Superior temporal gyrus (tissue), 1 donor: ENCODE results near the gene CPED1.
"Not testable (repeated sequence)": the region's sequence is repeated elsewhere in the genome, so short reads cannot be mapped to it uniquely, and the experiment has no call there.

Experiments used
- DNase-seq: peaks from one replicate; pipeline ENCODE4 v3.0.0-alpha.2; 2016; ENCODE audit errors: extremely low spot score

CPED1 gene

GRCh38 chr7:121085922-121086321, 97.4 kb downstream of the CPED1 start:
- DNase-seq, result no peak

- DNase-seq, result no peak
These were observed 100.4 kb downstream of the CPED1 start for GRCh38 chr7:121088870-121089269.

GRCh38 chr7:121094829-121095228, 106.3 kb downstream of the CPED1 start:
- DNase-seq, result no peak

DNA sequence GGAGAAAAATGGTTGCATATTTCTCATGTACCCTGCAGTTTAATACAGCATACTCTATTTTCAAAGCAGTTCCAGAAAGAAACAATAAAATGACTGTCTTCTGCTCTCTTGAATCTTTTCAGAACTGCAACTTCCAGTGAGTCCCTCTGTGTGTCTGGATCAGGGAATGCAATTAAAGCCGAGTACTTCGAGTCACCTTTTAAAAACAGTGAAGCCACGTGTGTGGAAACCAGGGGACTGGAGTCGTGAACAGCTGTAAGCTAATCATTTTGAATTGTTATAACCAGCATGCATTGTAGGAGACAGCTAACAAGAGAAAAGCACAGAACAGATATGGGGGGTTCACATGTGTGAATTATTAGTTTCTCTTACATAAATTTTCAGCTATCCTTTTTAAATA, 109.1 kb downstream of the CPED1 start:
- no peak for DNase-seq

DNA sequence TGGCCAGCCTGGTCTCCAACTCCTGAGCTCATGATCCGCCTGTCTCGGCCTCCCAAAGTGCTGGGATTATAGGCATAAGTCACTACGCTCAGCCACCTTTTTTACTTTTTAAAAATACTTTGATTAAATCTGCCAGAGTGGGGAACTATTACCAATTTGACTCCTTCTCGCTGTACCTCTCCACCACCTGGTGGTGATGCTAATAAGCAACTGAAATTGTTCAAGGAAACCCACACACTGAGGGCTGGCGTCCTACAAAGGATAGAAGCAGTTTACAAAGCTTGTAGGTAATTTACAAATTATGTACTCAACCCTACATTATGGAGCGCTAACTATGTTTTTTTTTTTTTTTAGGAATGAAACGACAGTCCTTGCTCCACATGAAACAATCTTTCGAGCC, 111.1 kb downstream of the CPED1 start:
- no peak for DNase-seq

DNA sequence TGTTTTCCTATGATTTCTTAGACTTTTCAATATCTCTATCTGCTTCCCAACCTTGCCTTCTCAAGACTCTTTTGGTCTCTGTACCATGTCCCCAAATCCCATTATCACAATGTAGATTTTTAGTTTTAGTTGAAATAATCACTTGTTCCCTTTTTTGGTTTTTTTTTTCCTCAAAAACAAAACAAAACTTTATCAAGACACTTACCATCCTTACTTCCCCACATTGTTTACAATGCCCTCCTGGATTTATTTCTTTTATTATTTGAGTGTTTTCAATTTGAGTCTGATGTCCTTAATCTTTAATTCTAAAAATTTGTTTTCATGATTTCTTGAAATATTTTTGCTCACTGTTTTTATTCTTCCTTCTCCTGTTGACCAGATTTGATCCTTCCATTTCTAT, 112.6 kb downstream of the CPED1 start:
- no peak for DNase-seq

DNA sequence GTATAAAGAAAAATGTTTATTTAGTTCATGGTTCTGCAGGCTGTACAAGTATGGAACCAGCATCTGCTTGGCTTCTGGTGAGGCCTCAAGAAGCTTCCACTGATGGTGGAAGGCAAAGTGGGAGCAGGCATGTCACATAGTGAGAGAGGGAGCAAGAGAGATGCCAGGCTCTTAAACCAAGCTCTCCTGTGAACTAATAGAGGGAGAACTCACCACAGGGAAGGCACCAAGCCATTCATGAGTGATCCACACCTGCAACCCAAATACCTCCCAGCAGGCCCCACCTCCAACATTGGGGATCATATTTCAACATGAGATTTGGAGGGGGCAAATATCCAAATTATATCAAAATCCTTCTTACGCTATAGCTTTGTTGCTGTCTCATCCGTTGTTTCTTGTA, 113.1 kb downstream of the CPED1 start:
- DNase-seq, result no peak

GRCh38 chr7:121102619-121103018, 114.1 kb downstream of the CPED1 start:
- DNase-seq, result no peak

DNA sequence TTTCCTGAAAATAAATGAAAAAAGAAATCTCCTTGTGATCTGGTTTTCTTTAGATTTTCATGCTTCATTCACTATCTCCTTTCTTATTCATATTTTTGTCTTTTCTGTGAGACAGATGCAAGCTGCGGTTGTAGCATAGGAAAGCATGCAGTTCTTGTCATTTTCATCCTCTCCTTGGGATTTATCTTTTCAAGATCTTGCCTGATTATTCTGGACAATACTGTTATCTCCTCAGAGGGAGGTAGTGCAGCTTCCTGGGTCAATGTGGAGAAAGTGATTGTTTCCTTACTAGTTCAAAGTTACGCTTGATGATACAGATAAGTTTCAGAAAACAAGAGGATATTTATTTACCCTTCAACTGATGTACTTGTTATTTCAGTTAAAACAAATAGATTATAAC, 114.6 kb downstream of the CPED1 start:
- DNase-seq, result no peak

GRCh38 chr7:121103579-121103978, 115.1 kb downstream of the CPED1 start:
- DNase-seq, result no peak

GRCh38 chr7:121105262-121105661, 116.8 kb downstream of the CPED1 start:
- no peak for DNase-seq

DNA sequence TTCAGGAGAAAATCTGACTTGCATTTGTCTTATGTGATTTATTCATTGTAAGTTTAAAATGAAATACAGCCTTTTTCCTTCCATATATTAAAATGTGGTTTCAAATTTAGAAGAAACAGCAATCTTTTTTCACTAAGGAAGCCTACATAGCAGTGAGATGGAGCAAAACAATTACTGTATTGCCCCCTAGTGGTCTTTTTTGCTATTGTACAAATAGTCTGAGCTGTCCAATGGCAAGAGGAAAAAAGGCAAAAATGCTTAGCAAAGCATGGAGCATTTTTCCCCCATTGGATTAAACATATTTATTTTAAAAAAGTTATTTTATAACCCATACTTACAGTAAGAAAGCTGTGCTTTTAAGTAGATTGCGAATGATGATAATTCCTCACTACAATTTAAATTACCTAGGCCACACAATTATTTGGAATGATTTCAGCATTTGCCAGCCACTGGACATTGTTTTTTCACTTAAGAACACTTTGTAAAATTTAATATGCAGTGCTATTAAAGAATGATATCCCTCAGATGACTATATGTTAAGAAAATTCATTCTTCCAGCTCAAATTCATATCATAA, 119.5 kb downstream of the CPED1 start:
- peak; percentile 93 for DNase-seq

GRCh38 chr7:121109145-121109544, 120.6 kb downstream of the CPED1 start:
- DNase-seq, result no peak

DNA sequence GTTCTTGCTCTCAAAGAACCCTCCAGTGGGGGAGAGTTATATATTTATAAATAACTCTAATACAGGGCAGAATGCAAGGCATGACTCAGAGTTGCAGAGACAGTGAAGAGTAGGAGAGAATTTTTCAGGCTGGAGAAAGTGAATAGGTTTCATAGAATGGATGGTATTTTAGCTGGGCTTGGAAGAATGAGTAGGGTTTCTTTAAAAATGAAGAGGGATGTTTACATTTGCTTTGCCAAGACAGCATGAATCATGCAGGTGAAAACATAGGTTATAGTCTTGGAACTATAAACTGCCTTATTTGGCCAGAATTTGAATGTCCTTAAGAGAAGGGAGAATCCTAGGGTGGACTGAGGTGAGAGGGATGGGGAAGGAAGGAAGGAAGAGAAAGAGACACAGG, 124.8 kb downstream of the CPED1 start:
- DNase-seq, result no peak

GRCh38 chr7:121116396-121116795, 127.9 kb downstream of the CPED1 start:
- no peak for DNase-seq

DNA sequence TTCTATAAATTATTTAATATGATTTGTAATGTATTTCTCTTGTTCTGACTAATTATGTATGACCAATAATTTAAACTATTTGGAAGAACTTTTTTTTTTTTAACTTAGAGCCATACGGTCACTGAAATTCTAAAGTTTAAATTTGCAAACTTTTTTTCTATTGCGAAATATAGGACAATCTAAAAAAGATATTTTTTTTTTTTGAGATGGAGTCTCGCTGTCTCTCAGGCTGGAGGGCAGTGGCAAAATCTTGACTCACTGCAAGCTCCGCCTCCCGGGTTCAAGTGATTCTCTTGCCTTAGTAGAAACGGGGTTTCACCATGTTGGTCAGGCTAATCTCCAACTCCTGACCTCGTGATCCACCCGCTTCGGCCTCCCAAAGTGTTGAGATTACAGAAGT, 130.5 kb downstream of the CPED1 start:
- no peak for DNase-seq

DNA sequence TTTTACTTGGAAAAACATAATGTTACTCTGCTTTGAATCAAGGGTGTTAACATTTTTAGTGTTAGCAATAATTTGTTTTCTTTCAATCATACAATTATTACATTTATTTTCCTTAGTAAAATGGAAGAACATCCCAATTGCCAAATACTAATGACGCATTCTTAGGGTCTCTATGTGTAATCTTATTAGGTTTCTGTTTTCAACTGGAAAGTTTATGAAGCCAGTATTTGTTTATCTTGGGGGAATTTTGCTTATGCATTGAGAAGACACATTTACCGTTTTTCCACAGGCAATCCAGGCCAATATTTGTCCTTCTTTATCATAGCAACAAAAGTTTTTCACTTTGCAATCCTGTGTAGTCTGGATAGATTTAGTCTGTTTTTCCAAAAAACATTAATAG, 134.5 kb downstream of the CPED1 start:
- no peak for DNase-seq

DNA sequence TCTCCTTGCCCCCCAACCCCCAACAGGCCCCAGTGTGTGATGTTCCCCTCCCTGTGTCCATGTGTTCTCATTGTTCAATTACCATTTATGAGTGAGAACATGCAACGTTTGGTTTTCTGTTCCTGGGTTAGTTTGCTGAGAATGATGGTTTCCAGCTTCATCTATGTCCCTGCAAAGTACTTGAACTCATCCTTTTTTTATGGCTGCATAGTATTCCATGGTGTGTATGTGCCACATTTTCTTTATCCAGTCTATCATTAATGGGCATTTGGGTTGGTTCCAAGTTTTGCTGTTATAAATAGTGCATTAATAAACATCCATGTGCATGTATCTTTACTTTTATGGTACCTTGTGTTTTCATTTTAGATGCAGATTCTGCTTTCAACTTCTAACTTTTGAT, 136.9 kb downstream of the CPED1 start:
- not testable (repeated sequence) for DNase-seq

DNA sequence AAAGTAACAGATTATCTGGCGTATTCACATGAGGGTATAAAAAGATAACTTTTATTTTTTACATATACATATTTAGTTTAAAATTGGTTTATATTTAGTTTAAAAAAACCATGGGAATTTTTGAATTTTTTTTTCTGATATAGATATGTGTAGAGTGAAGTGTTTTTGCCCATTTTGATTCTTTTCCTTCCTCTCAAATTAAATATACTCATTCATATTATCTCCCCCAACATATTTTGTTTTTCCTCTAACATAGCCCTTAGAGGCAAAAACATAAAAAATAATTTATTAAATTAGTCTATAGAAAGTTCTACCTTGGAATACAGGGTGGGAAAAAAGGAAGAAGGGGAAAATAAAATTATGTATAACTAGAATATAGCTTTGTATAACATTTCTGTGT, 137.7 kb downstream of the CPED1 start:
- no peak for DNase-seq

DNA sequence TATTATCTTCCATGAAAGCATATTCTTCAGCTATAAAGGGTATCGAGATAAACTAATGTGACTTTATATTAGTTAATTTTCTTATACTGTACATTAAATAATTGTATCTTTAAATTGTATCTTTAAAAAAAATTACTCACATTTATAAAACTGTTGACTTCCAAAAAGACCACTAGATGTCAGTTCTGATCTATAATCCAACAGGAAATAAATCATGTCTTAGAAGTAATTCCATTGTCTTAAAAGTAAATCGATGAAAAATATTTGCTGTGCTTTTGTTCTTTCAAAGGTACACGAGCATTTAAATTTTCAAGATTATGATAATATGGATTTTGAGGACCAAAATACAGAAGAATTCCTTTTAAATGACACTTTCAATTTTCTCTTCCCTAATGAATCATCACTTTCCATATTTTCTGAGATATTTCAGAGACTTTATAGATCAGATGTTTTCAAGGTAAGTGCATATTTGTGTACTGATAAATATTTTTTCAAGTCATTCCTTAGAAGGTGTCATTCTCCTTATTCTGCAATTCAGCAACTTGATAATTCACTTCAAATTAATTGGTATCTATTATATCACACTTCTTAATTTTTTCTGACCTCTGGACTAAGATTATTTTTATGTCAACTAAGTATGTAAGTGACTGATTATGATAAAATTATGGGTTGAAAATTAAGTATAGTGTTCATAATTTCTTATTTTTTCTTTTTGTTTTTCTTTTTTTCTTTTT, 138.5 kb downstream of the CPED1 start:
- DNase-seq, result no peak

- no peak for DNase-seq
These were observed 144.4 kb downstream of the CPED1 start for GRCh38 chr7:121132940-121133339.

- DNase-seq, result no peak
These were observed 144.9 kb downstream of the CPED1 start for GRCh38 chr7:121133444-121133843.

DNA sequence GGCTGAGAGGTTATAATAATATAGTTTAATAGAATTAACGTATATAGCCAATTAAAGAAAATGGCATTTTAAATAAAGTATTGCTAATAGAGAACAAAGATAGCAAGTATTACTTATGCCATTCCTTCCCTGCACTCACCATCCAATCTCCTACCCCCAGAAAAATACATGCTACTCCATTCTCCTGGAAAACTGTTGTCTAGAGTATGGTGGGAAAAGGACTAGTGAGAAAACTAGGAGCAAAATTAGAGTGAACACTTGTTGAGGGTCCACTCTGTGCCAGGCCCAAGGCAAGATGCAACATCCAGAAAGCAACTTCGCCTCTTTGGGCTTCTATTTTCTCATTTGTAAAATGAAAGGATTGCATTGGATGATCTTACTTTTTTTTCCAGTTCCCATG, 149.1 kb downstream of the CPED1 start:
- DNase-seq, result no peak
